GM12872 (cell line): ENCODE measurements around the gene RGL3.

Experiments used
- CTCF ChIP-seq: IDR thresholded peaks from 3 replicates; pipeline ENCODE4 v1.5.1; 2011; ENCODE audit warnings: low read depth, mild to moderate bottlenecking, low read length, moderate library complexity; ENCODE audit not compliant: insufficient read depth

The RGL3 gene

GRCh38 chr19:11377237-11377636 lies 41.9 kb downstream of the RGL3 start:
- TF ChIP-seq CTCF, result no peak

- TF ChIP-seq CTCF, result no peak
Measured at GRCh38 chr19:11375143-11375948, 43.8 kb downstream of the RGL3 start.

- no peak for TF ChIP-seq CTCF
Measured at GRCh38 chr19:11374433-11375142, 44.5 kb downstream of the RGL3 start, which contains the start of gene SWSAP1. SWSAP1 (plus strand) TSS chr19:11374666; CDS start chr19:11374681, 15 bp downstream.

GRCh38 chr19:11373885-11374432 lies 45.2 kb downstream of the RGL3 start:
- TF ChIP-seq CTCF, result no peak

GRCh38 chr19:11373166-11373884 lies 45.8 kb downstream of the RGL3 start:
- no peak for TF ChIP-seq CTCF

GRCh38 chr19:11370744-11371143 lies 48.4 kb downstream of the RGL3 start:
- TF ChIP-seq CTCF, result no peak

GRCh38 chr19:11367528-11367927 lies 51.6 kb downstream of the RGL3 start:
- no peak for TF ChIP-seq CTCF
